Osteocyte (in vitro differentiated cells): Measurements from ENCODE around the gene SPOUT1. TPM values are rescaled to one million over a fixed set of nuclear protein-coding genes. Genes with fewer than 3 reads are reported as not detected.

Source experiments
- DNase-seq: peaks from one replicate; pipeline ENCODE4 v3.0.0; 2021; ENCODE audit warnings: mixed read lengths; ENCODE audit not compliant: unreplicated experiment; ENCODE audit errors: extremely low spot score
- H3K27ac Mint-ChIP-seq: one replicate; pipeline ENCODE4 v1.8.0; 2021; ENCODE audit warnings: mild to moderate bottlenecking, mixed read lengths; ENCODE audit not compliant: unreplicated experiment
- H3K27me3 Mint-ChIP-seq: one replicate; pipeline ENCODE4 v1.8.0; 2021; ENCODE audit warnings: mixed read lengths; ENCODE audit not compliant: unreplicated experiment
- H3K36me3 Mint-ChIP-seq: one replicate; pipeline ENCODE4 v1.8.0; 2021; ENCODE audit warnings: mixed read lengths; ENCODE audit not compliant: unreplicated experiment
- H3K4me1 Mint-ChIP-seq: one replicate; pipeline ENCODE4 v1.8.0; 2021; ENCODE audit warnings: mixed read lengths; ENCODE audit not compliant: unreplicated experiment
- H3K4me3 Mint-ChIP-seq: one replicate; pipeline ENCODE4 v1.8.0; 2021; ENCODE audit warnings: mild to moderate bottlenecking, moderate library complexity, mixed read lengths; ENCODE audit not compliant: unreplicated experiment
- H3K9me3 Mint-ChIP-seq: one replicate; pipeline ENCODE4 v1.8.0; 2021; ENCODE audit warnings: mixed read lengths; ENCODE audit not compliant: unreplicated experiment
- total RNA-seq: library from RNA; stranded (reverse); gene quantifications from 2 replicates; pipeline ENCODE4 v1.2.1, GENCODE V29; 2021
- TF ChIP-seq, protein P1 (sequence below): fragments of 200-600 bp; sonication (generic); IDR thresholded peaks from 2 replicates; pipeline ENCODE4 v1.5.0; 2021; ENCODE audit warnings: antibody characterized with exemption, mild to moderate bottlenecking, moderate library complexity

Gene SPOUT1
- total RNA-seq, 1 donor from 2014 or later, result 34.8 TPM

DNA sequence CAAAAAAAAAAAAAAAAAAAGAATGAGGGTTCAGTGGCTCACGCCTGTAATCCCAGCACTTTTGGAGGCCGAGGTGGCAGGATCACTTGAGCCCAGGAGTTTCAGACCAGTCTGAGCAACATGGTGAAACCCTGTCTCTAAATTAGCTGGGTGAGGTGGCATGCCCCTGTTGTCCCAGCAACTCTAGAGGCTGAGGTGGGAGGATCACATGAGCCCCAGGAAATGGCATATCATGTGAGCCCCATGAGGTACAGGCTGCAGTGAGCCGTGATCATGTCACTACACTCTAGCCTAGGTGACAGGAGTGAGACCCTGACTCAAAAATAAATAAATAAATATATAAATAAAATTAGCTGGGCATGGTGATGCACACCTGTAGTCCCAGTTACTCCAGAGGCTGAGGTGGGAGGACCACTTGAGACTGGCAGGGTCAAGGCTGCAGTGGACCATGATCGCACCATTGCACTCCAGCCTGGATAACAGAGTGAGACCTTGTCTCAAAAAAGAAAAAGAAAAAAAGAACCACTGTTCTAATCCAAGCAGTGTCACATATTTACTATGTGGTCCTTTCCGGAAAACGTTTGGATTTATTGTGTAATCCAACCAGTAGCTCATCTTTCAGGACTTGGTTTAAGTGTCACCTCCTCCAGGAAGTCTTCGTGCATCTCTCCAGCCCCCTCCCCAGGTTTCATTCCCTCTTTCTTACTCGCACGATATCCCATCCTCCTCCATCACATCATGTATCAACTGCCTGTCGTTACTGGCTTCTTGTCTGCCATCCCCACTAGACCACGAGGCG lies 12.3 kb upstream of the SPOUT1 start:
- no peak overlapping the region for H3K27ac Mint-ChIP-seq
- H3K9me3 Mint-ChIP-seq, result no peaks in the 10 kb centered on the region
- no peak for DNase-seq
- TF ChIP-seq, protein P1, sequence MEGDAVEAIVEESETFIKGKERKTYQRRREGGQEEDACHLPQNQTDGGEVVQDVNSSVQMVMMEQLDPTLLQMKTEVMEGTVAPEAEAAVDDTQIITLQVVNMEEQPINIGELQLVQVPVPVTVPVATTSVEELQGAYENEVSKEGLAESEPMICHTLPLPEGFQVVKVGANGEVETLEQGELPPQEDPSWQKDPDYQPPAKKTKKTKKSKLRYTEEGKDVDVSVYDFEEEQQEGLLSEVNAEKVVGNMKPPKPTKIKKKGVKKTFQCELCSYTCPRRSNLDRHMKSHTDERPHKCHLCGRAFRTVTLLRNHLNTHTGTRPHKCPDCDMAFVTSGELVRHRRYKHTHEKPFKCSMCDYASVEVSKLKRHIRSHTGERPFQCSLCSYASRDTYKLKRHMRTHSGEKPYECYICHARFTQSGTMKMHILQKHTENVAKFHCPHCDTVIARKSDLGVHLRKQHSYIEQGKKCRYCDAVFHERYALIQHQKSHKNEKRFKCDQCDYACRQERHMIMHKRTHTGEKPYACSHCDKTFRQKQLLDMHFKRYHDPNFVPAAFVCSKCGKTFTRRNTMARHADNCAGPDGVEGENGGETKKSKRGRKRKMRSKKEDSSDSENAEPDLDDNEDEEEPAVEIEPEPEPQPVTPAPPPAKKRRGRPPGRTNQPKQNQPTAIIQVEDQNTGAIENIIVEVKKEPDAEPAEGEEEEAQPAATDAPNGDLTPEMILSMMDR, result no peak
- no peak overlapping the region for H3K4me3 Mint-ChIP-seq
- no peaks in the 10 kb centered on the region for H3K27me3 Mint-ChIP-seq
- peaks cover 15% of the 10 kb centered on the region for H3K4me1 Mint-ChIP-seq
- H3K36me3 Mint-ChIP-seq, result peaks cover 7% of the 10 kb centered on the region

DNA sequence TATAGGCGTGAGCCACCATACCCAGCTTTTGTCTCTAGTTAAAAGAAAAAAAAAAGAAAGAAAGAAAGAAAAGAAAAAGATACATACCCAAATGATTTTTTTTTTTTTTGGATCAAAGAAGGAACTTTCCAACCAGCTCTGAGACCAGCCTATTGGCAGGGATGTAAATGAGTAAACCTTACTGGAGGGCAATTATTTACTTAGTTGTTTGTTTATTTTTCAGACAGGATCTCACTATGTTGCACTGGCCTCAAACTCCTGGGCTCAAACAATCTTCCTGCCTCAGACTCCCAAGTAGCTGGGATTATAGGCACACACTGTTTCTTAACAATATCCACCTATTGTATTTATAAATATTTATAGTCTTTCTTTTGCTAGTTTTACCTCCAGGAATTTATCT lies 10.9 kb upstream of the SPOUT1 start:
- no peak for DNase-seq
- Mint-ChIP-seq H3K27me3 (no peaks in the 10 kb centered on the region), H3K36me3 (peaks cover 7% of the 10 kb centered on the region), H3K4me1 (peaks cover 9% of the 10 kb centered on the region), H3K27ac (no peak overlapping the region), H3K9me3 (no peaks in the 10 kb centered on the region), H3K4me3 (no peak overlapping the region)
- TF ChIP-seq, protein P1, result no peak

DNA sequence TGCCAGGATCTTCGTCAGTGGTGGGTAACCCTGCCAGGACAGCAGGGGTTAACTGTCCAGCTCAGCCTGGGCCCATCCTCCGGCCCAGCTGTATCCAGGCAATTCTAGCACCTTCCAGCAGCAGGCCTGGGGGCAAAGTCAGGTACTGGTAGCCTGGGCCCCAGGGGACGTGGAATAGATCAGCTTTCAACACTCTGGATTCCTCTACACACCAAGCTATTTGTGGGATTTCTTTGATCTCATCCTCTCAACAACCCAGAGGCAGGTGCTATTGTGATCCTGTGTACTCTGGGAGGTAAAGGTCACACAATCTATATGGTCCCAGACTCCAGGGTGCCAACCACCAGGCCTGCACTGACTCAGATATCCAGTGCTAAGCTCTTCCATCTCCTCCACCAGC lies 8.7 kb upstream of the SPOUT1 start:
- H3K36me3 Mint-ChIP-seq, result peaks cover 7% of the 10 kb centered on the region
- no peak for DNase-seq
- H3K4me3 Mint-ChIP-seq, result no peak overlapping the region
- no peak overlapping the region for H3K27ac Mint-ChIP-seq
- no peaks in the 10 kb centered on the region for H3K4me1 Mint-ChIP-seq
- H3K9me3 Mint-ChIP-seq, result no peaks in the 10 kb centered on the region
- TF ChIP-seq, protein P1, result no peak
- no peaks in the 10 kb centered on the region for H3K27me3 Mint-ChIP-seq

DNA sequence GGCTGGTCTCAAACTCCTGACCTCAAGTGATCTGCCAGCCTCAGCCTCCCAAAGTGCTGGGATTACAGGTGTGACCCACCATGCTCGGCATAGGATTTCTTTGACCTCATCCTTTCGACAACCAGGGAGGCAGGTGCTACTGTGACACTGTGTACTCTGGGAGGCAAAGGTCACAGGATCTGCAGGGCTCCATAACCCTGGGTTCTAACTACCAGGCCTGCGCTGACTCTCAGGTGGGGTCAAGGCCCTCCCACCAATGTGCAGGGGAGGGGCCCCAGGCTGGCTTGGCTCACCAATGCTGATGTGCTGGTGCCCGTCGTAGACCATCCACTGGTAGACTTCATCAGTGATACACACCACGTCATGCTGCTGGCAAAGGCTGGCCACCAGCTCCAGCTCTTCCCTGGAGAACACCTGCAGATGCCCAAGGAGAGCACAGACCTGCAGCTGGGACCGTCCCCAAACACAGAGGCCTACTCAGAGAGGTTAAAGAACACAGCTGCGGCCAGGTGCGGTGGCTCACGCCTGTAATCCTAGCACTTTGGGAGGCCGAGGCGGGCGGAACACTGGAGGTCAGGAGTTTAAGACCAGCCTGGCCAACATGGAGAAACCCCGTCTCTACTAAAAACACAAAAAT lies 7.0 kb upstream of the SPOUT1 start:
- Mint-ChIP-seq H3K27me3 (no peaks in the 10 kb centered on the region), H3K27ac (no peak overlapping the region), H3K9me3 (no peaks in the 10 kb centered on the region), H3K36me3 (peaks cover 4% of the 10 kb centered on the region), H3K4me3 (no peak overlapping the region), H3K4me1 (no peaks in the 10 kb centered on the region)
- TF ChIP-seq, protein P1, result no peak
- no peak for DNase-seq
